Frontal cortex (tissue), 4 donors: Measurements from ENCODE around the gene DBN1. TPM values are rescaled to one million over a fixed set of nuclear protein-coding genes. Genes with fewer than 3 reads are reported as not detected.

Source experiments
- DNase-seq, 2 donors: peaks; one replicate each; pipeline ENCODE4 v3.0.0; 2012; ENCODE audit warnings: low spot score in 2 of 2
- FAIRE-seq: peaks from 2 replicates; lab custom pipeline; 2012; peaks lifted over from hg19 to GRCh38; lab: Jason Lieb, UNC
- total RNA-seq: library from RNA; depleted of rRNA; stranded (reverse); fragments of >200 nt; gene quantifications from one replicate; pipeline ENCODE4 v1.2.3, GENCODE V29; 2014
- donor health status: control.
- donor health status: control.
- donor health status: control.

DBN1 gene
- total RNA-seq, 1 donor from 2014 or later: 187 TPM

- DNase-seq: no peak
- no peak for FAIRE-seq
Observed at GRCh38 chr5:177476531-177477233, 3.2 kb upstream of the DBN1 start.

- no peak for DNase-seq
- no peak for FAIRE-seq
Observed at GRCh38 chr5:177475563-177476427, 2.4 kb upstream of the DBN1 start.

- FAIRE-seq (no peak), DNase-seq (no peak)
Observed at GRCh38 chr5:177474846-177475562, 1.6 kb upstream of the DBN1 start.

- FAIRE-seq (no peak), DNase-seq (no peak)
Observed at GRCh38 chr5:177474002-177474476, 605 bp upstream of the DBN1 start.

GRCh38 chr5:177472460-177473442 lies 683 bp downstream of the DBN1 start:
- no peak for FAIRE-seq
- DNase-seq: peak in 1 of 2 donors; percentile 69

GRCh38 chr5:177471610-177472356 lies 1.7 kb downstream of the DBN1 start:
- DNase-seq (no peak), FAIRE-seq (no peak)

- DNase-seq (no peak), FAIRE-seq (no peak)
Observed at GRCh38 chr5:177470759-177471536, 2.5 kb downstream of the DBN1 start.

- FAIRE-seq (no peak), DNase-seq (no peak)
Observed at GRCh38 chr5:177469750-177470525, 3.5 kb downstream of the DBN1 start.

GRCh38 chr5:177468685-177469628 lies 4.5 kb downstream of the DBN1 start:
- DNase-seq: peak; percentile 65 to 80
- no peak for FAIRE-seq

GRCh38 chr5:177468329-177468684 lies 5.1 kb downstream of the DBN1 start:
- DNase-seq: no peak
- no peak for FAIRE-seq

GRCh38 chr5:177467436-177467835 lies 6.0 kb downstream of the DBN1 start:
- FAIRE-seq: no peak
- no peak for DNase-seq

GRCh38 chr5:177466861-177467260 lies 6.6 kb downstream of the DBN1 start:
- DNase-seq: no peak
- FAIRE-seq: no peak

- no peak for FAIRE-seq
- no peak for DNase-seq
Observed at GRCh38 chr5:177465044-177465443, 8.4 kb downstream of the DBN1 start.

- DNase-seq: no peak
- FAIRE-seq: no peak
Observed at GRCh38 chr5:177462021-177462670, 11.3 kb downstream of the DBN1 start.

- DNase-seq: no peak
- FAIRE-seq: no peak
Observed at GRCh38 chr5:177459819-177460628, 13.4 kb downstream of the DBN1 start.
